H9 (cell line): ENCODE data around the gene IFI27L1. TPM values are rescaled to one million over a fixed set of nuclear protein-coding genes. Genes with fewer than 3 reads are reported as not detected.

Source experiments
- DNase-seq: peaks from one replicate; pipeline ENCODE4 v3.0.0-alpha.2; 2017
- H2AFZ ChIP-seq: one replicate; pipeline ENCODE4 v1.6.1; 2013; ENCODE audit warnings: mild to moderate bottlenecking, low read length, control low read depth, moderate library complexity
- H2AK5ac ChIP-seq: 2 replicates; pipeline ENCODE4 v1.6.1; 2013; ENCODE audit warnings: low read length, control low read depth, mixed read lengths; ENCODE audit not compliant: insufficient read length
- H2BK120ac ChIP-seq: one replicate; pipeline ENCODE4 v1.6.1; 2013; ENCODE audit warnings: low read depth, mild to moderate bottlenecking, low read length, control low read depth, inconsistent platforms; ENCODE audit not compliant: poor library complexity, severe bottlenecking
- H2BK12ac ChIP-seq: 2 replicates; pipeline ENCODE4 v1.6.1; 2013; ENCODE audit warnings: low read length, control low read depth, mixed read lengths, low read depth; ENCODE audit not compliant: insufficient read length
- H2BK15ac ChIP-seq: 2 replicates; pipeline ENCODE4 v1.6.1; 2013; ENCODE audit warnings: low read depth, low read length, control low read depth
- H2BK20ac ChIP-seq: one replicate; pipeline ENCODE4 v1.6.1; 2013; ENCODE audit warnings: low read depth, mild to moderate bottlenecking, low read length, control low read depth, inconsistent platforms; ENCODE audit not compliant: poor library complexity, severe bottlenecking
- H2BK5ac ChIP-seq: 2 replicates; pipeline ENCODE4 v1.6.1; 2013; ENCODE audit warnings: low read length, control low read depth, mixed read lengths; ENCODE audit not compliant: insufficient read length
- H3K14ac ChIP-seq: 2 replicates; pipeline ENCODE4 v1.6.1; 2013; ENCODE audit warnings: low read length, control low read depth; ENCODE audit not compliant: insufficient read depth
- H3K18ac ChIP-seq: 2 replicates; pipeline ENCODE4 v1.6.1; 2013; ENCODE audit warnings: low read depth, mild to moderate bottlenecking, mixed read lengths, low read length, control low read depth; ENCODE audit not compliant: insufficient read length
- H3K23ac ChIP-seq: 2 replicates; pipeline ENCODE4 v1.6.1; 2013; ENCODE audit warnings: low read length, control low read depth, mixed read lengths, low read depth; ENCODE audit not compliant: insufficient read length
- H3K23me2 ChIP-seq: 2 replicates; pipeline ENCODE4 v1.6.1; 2013; ENCODE audit warnings: low read depth, mild to moderate bottlenecking, mixed read lengths, low read length, control low read depth; ENCODE audit not compliant: insufficient read length, poor library complexity, severe bottlenecking
- H3K27ac ChIP-seq: 2 replicates; pipeline ENCODE4 v1.5.1; 2013; ENCODE audit warnings: low read length, control low read depth, mixed read lengths, low read depth; ENCODE audit not compliant: insufficient read length
- H3K27me3 ChIP-seq: 2 replicates; pipeline ENCODE4 v1.6.1; 2013; ENCODE audit warnings: low read length, control low read depth, inconsistent platforms; ENCODE audit not compliant: insufficient read depth
- H3K4ac ChIP-seq: 2 replicates; pipeline ENCODE4 v1.6.1; 2013; ENCODE audit warnings: low read depth, mild to moderate bottlenecking, control low read depth, inconsistent platforms, low read length, moderate library complexity
- H3K4me1 ChIP-seq: 2 replicates; pipeline ENCODE4 v1.6.1; 2013; ENCODE audit warnings: low read length, control low read depth, inconsistent platforms; ENCODE audit not compliant: insufficient read depth
- H3K4me2 ChIP-seq: 2 replicates; pipeline ENCODE4 v1.6.1; 2013; ENCODE audit warnings: low read length, control low read depth, mixed read lengths; ENCODE audit not compliant: insufficient read length, insufficient read depth
- H3K56ac ChIP-seq: 2 replicates; pipeline ENCODE4 v1.6.1; 2013; ENCODE audit warnings: low read depth, mild to moderate bottlenecking, mixed read lengths, low read length, control low read depth; ENCODE audit not compliant: insufficient read length
- H3K79me1 ChIP-seq: 2 replicates; pipeline ENCODE4 v1.6.1; 2013; ENCODE audit warnings: low read depth, mild to moderate bottlenecking, moderate library complexity, low read length, control low read depth, inconsistent platforms; ENCODE audit not compliant: insufficient read depth, poor library complexity, severe bottlenecking
- H3K79me2 ChIP-seq: 2 replicates; pipeline ENCODE4 v1.6.1; 2013; ENCODE audit warnings: low read length, control low read depth, inconsistent platforms; ENCODE audit not compliant: insufficient read depth
- H3K9ac ChIP-seq: 2 replicates; pipeline ENCODE4 v1.6.1; 2013; ENCODE audit warnings: low read length, control low read depth, mixed read lengths; ENCODE audit not compliant: insufficient read length; ENCODE audit errors: extremely low read depth
- H3K9me3 ChIP-seq: one replicate; pipeline ENCODE4 v1.6.1; 2013; ENCODE audit warnings: low read depth, low read length, inconsistent platforms; ENCODE audit not compliant: control insufficient read depth
- H3T11ph ChIP-seq: one replicate; pipeline ENCODE4 v1.6.1; 2013; ENCODE audit warnings: mild to moderate bottlenecking, low read length, control low read depth, inconsistent platforms
- H4K20me1 ChIP-seq: one replicate; pipeline ENCODE4 v1.6.1; 2013; ENCODE audit not compliant: control insufficient read depth, insufficient read length, insufficient read depth
- H4K5ac ChIP-seq: 2 replicates; pipeline ENCODE4 v1.6.1; 2013; ENCODE audit warnings: low read depth, mild to moderate bottlenecking, mixed read lengths, low read length, control low read depth; ENCODE audit not compliant: insufficient read length
- H4K8ac ChIP-seq: replicated peaks from 2 replicates; pipeline ENCODE4 v1.6.1; 2013; ENCODE audit warnings: low read length, control low read depth, mixed read lengths, low read depth; ENCODE audit not compliant: insufficient read length
- H4K91ac ChIP-seq: 2 replicates; pipeline ENCODE4 v1.6.1; 2013; ENCODE audit warnings: low read depth, mild to moderate bottlenecking, moderate library complexity, mixed read lengths, low read length, control low read depth; ENCODE audit not compliant: insufficient read length
- H3K27ac Mint-ChIP-seq, 3 experiments: 2 replicates in 2 of 3; 3 replicates in 1 of 3; pipeline ENCODE4 v1.8.0; 2020 to 2021; ENCODE audit warnings: mixed read lengths in 3 of 3, mild to moderate bottlenecking in 1 of 3, moderate library complexity in 1 of 3
- H3K27me3 Mint-ChIP-seq: 2 replicates; pipeline ENCODE4 v1.8.0; 2021; ENCODE audit warnings: low read depth, mild to moderate bottlenecking, moderate library complexity, mixed read lengths
- H3K36me3 Mint-ChIP-seq, 3 experiments: 2 replicates in 2 of 3; 3 replicates in 1 of 3; pipeline ENCODE4 v1.8.0; 2020 to 2021; ENCODE audit warnings: low read depth in 3 of 3, mixed read lengths in 3 of 3; ENCODE audit not compliant: insufficient read depth in 1 of 3
- H3K4me1 Mint-ChIP-seq, 2 experiments: 2 replicates each; pipeline ENCODE4 v1.8.0; 2020; ENCODE audit warnings: mixed read lengths in 2 of 2
- H3K4me3 Mint-ChIP-seq, 2 experiments: 2 replicates in 1 of 2; 3 replicates in 1 of 2; pipeline ENCODE4 v1.8.0; 2020 to 2021; ENCODE audit warnings: mild to moderate bottlenecking in 2 of 2, mixed read lengths in 2 of 2, moderate library complexity in 1 of 2
- H3K9me3 Mint-ChIP-seq, 2 experiments: 2 replicates in 1 of 2; 3 replicates in 1 of 2; pipeline ENCODE4 v1.8.0; 2020; ENCODE audit warnings: mild to moderate bottlenecking in 2 of 2, mixed read lengths in 2 of 2, moderate library complexity in 1 of 2
- CTCF ChIP-seq: fragments of 200-600 bp; sonication (generic); conservative IDR thresholded peaks from 3 replicates; pipeline ENCODE4 v1.8.0; 2021; ENCODE audit warnings: antibody characterized with exemption, mild to moderate bottlenecking
- WGBS: extraction: QIAGEN DNeasy Blood & Tissue Kit; methylation state at CpG from one replicate; pipeline ENCODE4 v1.1.7; 2013; ENCODE audit warnings: missing lambda C conversion rate, low lambda C conversion rate, mixed read lengths; ENCODE audit not compliant: insufficient read length; ENCODE audit errors: extremely low coverage; 5-methylcytosine and 5-hydroxymethylcytosine counted together
- total RNA-seq: library from RNA; stranded (reverse); gene quantifications from 2 replicates; pipeline ENCODE4 v1.2.1, GENCODE V29; 2021

IFI27L1 gene
- total RNA-seq, 1 experiment from 2014 or later, result 27.4 TPM

GRCh38 chr14:94142247-94142646 is 61.1 kb downstream of the IFI27L1 start:
- Mint-ChIP-seq H3K36me3 (no peaks in the 10 kb centered on the region), H3K4me3 (no peak overlapping the region), H3K27ac (no peak overlapping the region), H3K27me3 (no peaks in the 10 kb centered on the region), H3K9me3 (peaks cover 0 to 3% of the 10 kb centered on the region in 2 experiments; a peak in 1 of 5 replicates), H3K4me1 (peaks cover 25 to 31% of the 10 kb centered on the region in 2 experiments)
- WGBS, result no CpG with 5 or more reads among the region's 3 CpGs
- Histone ChIP-seq H4K91ac (no peak overlapping the region), H2AK5ac (no peak overlapping the region), H3T11ph (no peak overlapping the region), H3K79me2 (no peaks in the 10 kb centered on the region), H3K4me2 (no peak overlapping the region), H3K9me3 (no peaks in the 10 kb centered on the region), H2AFZ (no peak overlapping the region), H2BK12ac (no peak overlapping the region), H3K79me1 (no peaks in the 10 kb centered on the region), H3K14ac (no peak overlapping the region), H2BK5ac (no peak overlapping the region), H2BK15ac (no peak overlapping the region), H3K23ac (no peak overlapping the region), H3K4ac (no peak overlapping the region), H3K18ac (no peak overlapping the region), H3K4me1 (peaks cover 4% of the 10 kb centered on the region; the same call in 1 of the 2 replicates), H3K9ac (no peak overlapping the region), H3K27ac (no peak overlapping the region), H4K8ac (no peak overlapping the region), H3K56ac (no peak overlapping the region), H3K23me2 (peaks cover 2% of the 10 kb centered on the region), H3K27me3 (no peaks in the 10 kb centered on the region), H4K5ac (no peak overlapping the region), H2BK20ac (no peak overlapping the region), H4K20me1 (no peaks in the 10 kb centered on the region), H2BK120ac (no peak overlapping the region)
- DNase-seq, result no peak
- no peak for TF ChIP-seq CTCF
